ENCODE data around the gene JPH2. TPM values are rescaled to one million over a fixed set of nuclear protein-coding genes. Genes with fewer than 3 reads are reported as not detected.

Gene JPH2
- total RNA-seq, 1 donor from 2014 or later = 86.7 TPM

DNA sequence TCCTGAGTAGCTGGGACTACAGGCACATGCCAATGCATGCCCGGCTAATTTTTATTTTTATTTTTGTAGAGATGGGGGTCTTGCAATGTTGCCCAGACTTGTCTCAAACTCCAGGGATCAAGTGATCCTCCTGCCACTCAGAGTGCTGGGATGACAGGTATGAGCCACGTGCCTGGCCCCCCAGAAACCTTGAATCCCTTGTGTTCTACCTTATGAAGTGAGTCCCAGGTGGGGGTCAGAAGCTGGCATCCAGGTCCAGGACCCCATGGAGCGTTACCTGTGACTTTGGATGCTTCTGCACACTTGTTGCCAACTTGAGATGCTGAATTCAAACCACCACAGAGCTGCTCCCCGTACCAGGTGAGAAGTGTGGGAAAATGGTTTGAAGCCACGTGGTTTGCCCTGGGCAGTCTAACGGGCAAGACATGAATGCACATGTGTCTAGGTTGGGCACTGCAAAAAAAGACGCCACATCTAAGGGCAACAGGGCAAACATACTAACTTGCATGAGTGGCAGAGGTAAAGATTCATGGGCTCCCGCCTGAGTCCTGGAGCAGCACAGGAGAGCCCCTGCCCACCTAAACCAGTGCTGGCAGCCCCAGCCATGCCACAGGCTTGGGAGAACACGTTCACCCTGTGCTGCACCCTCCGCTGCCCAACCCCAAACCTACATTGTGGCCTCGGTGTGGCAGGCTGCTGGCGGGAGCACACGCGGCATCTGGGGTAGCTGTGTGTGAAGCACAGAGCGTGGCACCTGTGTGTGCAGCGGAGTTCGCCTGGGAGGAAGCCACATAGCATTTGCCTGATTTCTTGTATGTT is 101.2 kb downstream of the JPH2 start:
- H3K4me3 ChIP-seq = no peak overlapping the region
- DNase-seq (ENCODE audit: low spot score in 2 of 2) = peak in 1 of 2 donors; percentile 57
- H3K27ac ChIP-seq = no peak overlapping the region
- intact Hi-C loops (cut with DNase I) = no loop called here
- H3K4me1 ChIP-seq = no peaks in the 10 kb centered on the region
- no peaks in the 10 kb centered on the region for H3K9me3 ChIP-seq
- TF ChIP-seq, protein P1, sequence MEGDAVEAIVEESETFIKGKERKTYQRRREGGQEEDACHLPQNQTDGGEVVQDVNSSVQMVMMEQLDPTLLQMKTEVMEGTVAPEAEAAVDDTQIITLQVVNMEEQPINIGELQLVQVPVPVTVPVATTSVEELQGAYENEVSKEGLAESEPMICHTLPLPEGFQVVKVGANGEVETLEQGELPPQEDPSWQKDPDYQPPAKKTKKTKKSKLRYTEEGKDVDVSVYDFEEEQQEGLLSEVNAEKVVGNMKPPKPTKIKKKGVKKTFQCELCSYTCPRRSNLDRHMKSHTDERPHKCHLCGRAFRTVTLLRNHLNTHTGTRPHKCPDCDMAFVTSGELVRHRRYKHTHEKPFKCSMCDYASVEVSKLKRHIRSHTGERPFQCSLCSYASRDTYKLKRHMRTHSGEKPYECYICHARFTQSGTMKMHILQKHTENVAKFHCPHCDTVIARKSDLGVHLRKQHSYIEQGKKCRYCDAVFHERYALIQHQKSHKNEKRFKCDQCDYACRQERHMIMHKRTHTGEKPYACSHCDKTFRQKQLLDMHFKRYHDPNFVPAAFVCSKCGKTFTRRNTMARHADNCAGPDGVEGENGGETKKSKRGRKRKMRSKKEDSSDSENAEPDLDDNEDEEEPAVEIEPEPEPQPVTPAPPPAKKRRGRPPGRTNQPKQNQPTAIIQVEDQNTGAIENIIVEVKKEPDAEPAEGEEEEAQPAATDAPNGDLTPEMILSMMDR (IDR thresholded peaks at IDR 0.05) = no peak
- H3K36me3 ChIP-seq = no peaks in the 10 kb centered on the region
- H3K27me3 ChIP-seq = no peaks in the 10 kb centered on the region

- TF ChIP-seq, protein P1 (IDR thresholded peaks at IDR 0.05) = no peak
- Histone ChIP-seq H3K9me3 (no peaks in the 10 kb centered on the region), H3K27ac (no peak overlapping the region), H3K36me3 (no peaks in the 10 kb centered on the region), H3K4me1 (peaks cover 0 to 2% of the 10 kb centered on the region in 2 donors), H3K4me3 (no peak overlapping the region), H3K27me3 (no peaks in the 10 kb centered on the region)
- intact Hi-C loops (cut with DNase I) = loop anchor here (5.0 kb wide), 1 partner anchor 243 kb away; no protein-coding TSS in a partner anchor
- peak in 1 of 2 donors; percentile 22 for DNase-seq (ENCODE audit: low spot score in 2 of 2)
These were observed 102.1 kb downstream of the JPH2 start for GRCh38 chr20:44084891-44085290.

DNA sequence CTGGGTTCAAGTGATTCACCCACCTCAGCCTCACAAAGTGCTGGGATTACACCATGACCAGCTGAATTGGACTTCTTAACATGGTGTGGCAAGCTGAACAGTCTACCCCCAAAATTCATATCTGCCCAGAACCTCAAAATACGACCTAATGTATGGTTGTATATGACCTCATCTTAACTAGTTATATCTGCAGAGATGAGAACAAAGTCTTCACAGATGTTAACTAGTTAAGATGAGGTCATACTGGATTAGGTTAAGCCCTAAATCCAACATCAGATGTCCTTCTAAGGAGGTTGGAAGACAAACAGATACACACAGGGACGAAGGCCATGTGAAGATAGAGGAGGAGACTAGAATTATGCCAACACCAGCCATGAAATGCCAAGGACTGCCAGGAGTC is 102.5 kb downstream of the JPH2 start:
- Histone ChIP-seq H3K27ac (no peak overlapping the region), H3K27me3 (no peaks in the 10 kb centered on the region), H3K36me3 (no peaks in the 10 kb centered on the region), H3K4me3 (no peak overlapping the region), H3K4me1 (peaks cover 0 to 2% of the 10 kb centered on the region in 2 donors), H3K9me3 (no peaks in the 10 kb centered on the region)
- no peak for DNase-seq (ENCODE audit: low spot score in 2 of 2)
- TF ChIP-seq, protein P1 (IDR thresholded peaks at IDR 0.05) = no peak
- intact Hi-C loops (cut with DNase I) = loop anchor here (5.0 kb wide), 1 partner anchor 242 kb away; no protein-coding TSS in a partner anchor

GRCh38 chr20:44083220-44083933 is 103.6 kb downstream of the JPH2 start:
- H3K4me1 ChIP-seq = peaks cover 0 to 2% of the 10 kb centered on the region in 2 donors
- no peak overlapping the region for H3K27ac ChIP-seq

DNA sequence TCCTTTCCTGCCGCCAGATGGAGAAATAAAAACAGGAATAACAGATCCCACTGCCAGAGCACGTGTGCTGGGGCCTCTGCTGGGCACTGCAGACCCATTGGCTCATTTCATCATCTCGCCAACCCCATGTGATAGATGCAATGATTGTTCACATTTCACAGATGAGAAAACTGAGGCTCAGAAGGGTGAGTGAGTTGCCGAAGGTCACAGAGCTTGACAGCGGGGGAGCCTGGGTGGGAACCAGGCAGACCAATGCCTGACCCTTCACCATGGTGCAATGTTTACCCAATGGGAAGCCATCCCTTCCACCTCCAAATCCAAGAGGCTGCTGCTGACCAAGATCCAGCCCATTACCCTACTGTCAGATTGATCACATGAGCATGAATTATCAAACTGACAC is 105.1 kb downstream of the JPH2 start:
- intact Hi-C loops (cut with DNase I) = loop anchor here (1.0 to 5.0 kb wide), 2 partner anchors 240 to 333 kb away; no protein-coding TSS in a partner anchor
- Histone ChIP-seq H3K27me3 (no peaks in the 10 kb centered on the region), H3K36me3 (no peaks in the 10 kb centered on the region), H3K4me1 (peaks cover 0 to 2% of the 10 kb centered on the region in 2 donors), H3K9me3 (no peaks in the 10 kb centered on the region), H3K27ac (no peak overlapping the region), H3K4me3 (no peak overlapping the region)
- TF ChIP-seq, protein P1 (IDR thresholded peaks at IDR 0.05) = no peak
- peak in 1 of 2 donors; percentile 19 for DNase-seq (ENCODE audit: low spot score in 2 of 2)

More at GRCh38 chr20:44083220-44083933, 103.6 kb downstream of the JPH2 start:
- intact Hi-C loops (cut with DNase I) = loop anchor here (5.0 kb wide), 1 partner anchor 241 kb away; no protein-coding TSS in a partner anchor
- TF ChIP-seq, protein P1 (IDR thresholded peaks at IDR 0.05) = no peak
- no peaks in the 10 kb centered on the region for H3K27me3 ChIP-seq
- peak in 1 of 2 donors; percentile 61 for DNase-seq (ENCODE audit: low spot score in 2 of 2)
- no peak overlapping the region for H3K4me3 ChIP-seq
- no peaks in the 10 kb centered on the region for H3K36me3 ChIP-seq
- no peaks in the 10 kb centered on the region for H3K9me3 ChIP-seq
